GM04504 (cell line): ENCODE measurements around the gene NUDT3.
A peak's percentile ranks its signal among the peaks of the same experiment; 100 is the strongest.
"Not testable (repeated sequence)": the region's sequence is repeated elsewhere in the genome, so short reads cannot be mapped to it uniquely, and the experiment has no call there.

Source experiments
- DNase-seq: peaks from one replicate; pipeline ENCODE4 v3.0.0-alpha.2; 2012; ENCODE audit warnings: low read depth

NUDT3 gene

DNA sequence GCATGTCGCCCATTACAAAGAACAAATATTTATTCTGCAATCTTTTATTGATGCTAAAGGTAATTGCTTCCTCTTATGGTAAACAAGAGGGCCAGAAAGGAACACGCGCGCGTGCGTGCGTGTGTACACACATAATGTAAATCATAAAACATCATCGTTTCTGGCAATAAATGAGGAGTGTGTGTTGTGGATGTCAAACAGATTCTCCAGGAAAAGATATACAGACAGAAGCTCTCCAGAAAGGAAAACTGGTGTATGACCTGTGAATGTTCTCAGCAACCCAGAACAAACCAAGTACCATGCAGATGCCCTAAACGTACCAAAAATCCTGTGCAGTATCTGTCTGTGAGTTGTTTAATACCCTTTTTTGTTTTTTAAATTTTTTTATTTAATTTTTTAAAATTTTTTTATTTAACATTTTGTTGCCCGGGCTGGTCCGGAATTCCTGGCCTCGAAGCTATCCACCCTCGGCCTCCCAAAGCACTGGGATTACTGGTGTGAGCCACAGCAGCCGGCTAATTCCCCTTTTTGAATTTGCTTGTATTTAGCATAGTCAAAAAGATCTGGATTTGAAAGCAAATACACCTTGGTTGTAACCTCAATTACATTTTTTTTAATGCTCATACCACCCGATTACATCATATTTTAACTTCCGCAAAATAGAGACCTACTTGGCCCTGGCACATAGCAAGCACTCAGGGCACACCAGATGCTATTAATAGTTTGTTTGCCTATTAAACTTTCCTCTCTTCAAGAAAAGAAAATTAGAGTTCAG, 909 bp upstream of the NUDT3 start:
- no peak for DNase-seq

DNA sequence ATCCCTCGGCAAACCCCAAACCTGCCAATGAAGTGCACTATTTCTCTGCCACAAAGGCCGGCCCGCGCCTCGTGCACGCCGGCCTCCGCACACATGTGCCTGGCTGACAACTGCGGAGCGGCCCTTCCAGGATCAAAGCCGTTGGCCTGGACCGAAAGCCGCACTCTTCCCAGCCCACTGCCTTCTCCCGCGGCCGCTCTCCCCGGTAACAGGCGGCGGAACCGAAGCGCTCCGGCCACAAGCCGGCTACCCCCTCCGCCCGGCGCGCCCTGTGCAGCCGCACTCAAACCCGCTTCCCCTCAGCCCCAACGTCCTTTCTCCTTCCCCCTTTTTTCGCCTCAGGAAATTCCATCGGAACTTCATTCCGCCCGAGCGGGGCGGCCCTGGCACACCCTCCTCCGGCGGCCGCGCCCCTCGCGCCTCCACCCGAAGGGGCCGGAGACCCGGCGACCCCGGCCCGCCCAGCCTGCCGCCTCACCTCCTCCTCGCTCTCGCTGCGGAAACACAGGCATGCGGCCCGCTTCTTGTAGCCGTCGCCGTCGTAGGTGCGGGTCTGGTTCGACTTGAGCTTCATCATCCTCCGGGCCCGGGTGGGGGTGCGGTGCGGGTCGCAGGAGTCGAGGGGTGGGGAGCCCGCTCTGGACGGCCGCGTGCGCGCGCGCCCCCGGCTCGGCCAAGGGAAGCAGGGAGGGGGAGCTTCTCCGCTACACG, 528 bp downstream of the NUDT3 start:
- no peak for DNase-seq

DNA sequence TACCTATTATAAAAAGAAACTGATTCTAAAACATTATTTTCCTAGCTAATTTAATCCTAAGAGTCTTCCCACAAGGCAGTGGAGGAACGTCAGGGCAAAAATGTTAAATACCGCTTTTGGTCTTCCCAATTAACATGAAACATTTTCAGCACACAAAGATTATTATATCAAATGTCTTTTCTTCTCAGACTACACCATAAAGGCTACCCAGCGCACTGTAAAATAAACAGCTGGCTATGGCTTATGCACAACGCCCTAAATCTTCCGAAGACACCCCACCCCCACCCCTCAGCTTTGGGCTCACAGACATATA, 1.0 kb downstream of the NUDT3 start:
- DNase-seq: no peak

DNA sequence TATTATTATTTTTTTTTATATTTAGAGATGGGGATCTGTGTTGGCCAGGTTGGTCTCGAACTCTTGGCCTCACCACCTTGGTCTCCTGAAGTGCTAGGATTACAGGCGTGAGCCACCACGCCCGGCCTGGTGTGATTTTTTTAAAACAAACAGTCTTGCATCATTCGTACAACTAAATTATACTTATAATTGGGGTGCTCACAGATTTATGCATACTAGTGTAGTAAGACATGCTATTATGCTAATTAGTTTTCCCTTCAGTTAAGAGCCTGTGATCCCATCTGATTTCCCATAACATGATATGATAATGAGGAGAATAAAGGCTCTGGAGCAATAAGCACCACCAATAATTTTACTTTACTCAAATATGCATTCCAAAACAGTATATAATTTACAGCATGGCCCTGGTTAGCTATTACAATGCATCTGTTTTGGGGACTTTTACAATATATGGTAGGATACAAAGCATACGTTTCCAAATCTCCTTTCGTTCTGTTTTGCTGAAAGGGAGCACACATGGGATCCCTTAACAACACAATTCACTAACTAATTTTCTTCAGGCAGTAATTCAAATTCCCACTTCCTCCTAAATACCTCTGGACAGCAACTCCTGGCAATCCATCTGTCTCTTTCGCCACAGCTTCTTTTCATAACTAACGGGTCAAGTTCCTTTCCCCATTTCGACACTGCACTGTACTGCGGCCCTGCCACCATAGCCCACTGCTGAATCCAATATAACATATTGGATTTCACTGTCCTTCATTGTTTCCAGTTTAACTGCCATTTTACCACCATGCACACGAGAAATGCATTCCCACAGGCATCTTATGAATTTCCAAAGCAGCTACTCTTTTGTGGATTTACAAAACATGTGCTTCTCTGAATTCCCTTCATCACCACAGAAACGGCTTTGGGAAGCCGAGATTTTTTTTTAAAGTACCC, 1.7 kb downstream of the NUDT3 start:
- DNase-seq: peak; percentile 71

DNA sequence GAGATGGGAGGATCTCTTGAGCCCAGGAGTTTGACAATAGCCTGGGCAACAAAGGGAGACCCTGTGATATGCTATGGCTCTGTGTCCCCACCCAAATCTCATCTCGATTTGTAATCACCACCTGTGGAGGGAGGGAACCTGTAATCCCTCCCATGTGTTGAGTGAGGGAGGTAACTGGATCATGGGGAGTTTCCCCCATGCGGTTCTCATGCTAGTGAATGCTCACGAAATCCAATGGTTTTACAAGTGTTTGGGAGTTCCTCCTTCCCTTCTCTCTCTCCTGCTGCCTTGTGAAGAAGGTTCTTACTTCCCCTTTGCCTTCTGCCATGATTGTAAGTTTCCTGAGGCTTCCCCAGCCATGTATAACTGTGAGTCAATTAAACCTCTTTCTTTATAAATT, 3.4 kb downstream of the NUDT3 start:
- DNase-seq: no peak

DNA sequence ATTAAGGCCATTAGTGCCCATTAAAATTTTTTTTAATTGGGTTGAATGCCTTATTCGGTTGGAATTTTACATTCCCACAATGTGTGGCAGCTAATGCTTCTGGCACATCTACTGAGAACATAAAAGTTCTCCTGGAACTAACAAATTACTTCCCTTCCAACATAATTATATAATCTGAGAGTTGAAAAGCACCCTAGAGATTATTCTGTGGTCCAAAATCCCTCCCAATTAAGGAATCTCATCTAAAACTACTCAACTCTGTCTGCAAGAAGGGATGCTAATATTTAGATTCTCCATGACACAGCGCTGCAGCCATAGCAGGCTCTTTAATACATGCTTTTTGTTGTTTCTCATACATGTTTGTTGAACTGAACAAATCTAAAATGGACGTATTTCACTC, 4.0 kb downstream of the NUDT3 start:
- DNase-seq: no peak

DNA sequence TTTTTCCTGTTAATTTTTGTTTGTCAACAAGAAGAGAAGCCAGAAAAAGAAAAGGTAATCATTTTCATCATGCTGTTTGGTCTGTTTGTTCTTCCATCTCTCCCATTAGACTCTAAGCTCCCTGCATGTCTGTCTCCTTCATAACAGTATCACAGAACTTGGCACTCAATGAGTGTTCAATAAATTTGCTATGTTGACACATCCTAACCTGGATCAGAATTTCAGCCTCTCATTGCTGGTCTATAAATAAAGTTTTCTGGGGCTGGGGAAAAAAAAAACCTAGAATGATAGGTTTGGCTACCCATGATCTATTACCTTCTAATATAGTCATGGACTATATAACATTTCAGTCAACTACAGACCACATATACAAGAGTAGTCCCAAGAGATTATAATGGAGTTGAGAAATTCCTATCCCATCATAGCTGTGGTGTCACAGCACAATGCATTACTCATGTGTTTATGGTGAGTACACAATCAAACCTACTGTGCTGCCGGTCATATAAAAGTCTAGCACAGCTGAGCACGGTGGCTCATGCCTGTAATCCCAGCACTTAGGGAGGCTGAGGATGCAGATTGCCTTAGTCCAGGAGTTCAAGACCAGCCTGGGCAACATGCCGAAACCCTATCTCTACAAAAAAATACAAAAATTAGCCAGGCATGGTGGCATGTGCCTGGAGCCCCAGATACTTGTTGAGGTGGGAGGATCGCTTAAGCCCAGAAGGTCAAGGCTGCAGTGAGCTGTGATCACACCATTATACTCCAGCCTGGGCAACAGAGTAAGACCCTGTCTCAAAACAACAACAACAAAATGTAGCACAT, 5.9 kb downstream of the NUDT3 start:
- peak; percentile 77 for DNase-seq

DNA sequence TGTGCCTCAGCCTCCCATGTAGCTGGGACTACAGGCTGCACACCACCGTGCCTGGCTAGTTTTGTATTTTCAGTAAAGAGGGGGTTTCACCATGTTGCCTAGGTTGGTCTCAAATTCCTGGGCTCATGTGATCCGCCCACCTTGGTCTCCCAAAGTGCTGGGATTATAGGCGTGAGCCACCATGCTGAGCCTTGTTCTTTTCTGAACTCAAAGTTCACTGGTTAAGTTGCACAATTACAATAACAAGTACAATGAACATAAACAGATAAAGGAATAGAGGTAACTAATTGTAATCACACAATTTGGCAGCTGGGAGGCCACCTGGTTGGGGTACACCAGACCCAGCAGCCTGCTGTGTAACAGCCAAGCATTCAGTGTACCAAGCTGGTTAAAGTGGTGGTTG, 6.7 kb downstream of the NUDT3 start:
- no peak for DNase-seq

DNA sequence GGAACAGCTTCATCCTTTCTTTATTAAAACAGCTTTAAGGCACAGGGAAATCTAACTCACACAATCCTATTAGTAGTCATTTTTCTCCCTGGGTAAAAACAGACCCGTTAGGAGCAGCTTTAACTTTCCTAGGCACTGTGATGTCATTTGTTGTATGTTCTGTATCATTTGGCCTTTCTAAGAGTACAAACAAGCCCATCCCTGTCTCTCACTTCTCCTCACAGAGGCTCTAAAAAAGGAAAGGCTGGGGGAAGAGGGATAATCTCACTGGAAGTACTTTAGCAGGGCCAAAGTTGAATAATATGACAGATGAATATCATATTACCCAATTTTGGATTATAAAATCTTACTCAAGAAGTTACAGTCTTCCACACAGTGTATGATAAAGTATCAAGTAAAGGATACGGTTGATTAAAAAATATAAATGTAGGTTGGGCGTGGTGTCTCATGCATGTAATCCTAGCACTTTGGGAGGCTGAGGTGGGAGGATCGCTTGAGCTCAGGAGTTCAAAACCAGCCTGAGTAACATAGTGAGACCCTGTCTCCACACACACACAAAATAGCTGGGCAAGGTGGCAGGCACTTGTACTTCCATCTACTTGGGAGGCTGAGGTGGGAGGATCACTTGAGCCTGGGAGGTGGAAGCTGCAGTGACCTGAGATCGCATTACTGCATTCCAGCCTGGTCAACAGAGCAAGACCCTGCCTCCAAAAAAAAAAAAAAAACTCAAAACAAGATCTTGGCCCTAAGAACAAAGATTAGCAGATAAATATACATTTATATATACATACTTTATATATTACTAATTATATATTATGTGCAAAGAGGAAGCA, 7.9 kb downstream of the NUDT3 start:
- no peak for DNase-seq

DNA sequence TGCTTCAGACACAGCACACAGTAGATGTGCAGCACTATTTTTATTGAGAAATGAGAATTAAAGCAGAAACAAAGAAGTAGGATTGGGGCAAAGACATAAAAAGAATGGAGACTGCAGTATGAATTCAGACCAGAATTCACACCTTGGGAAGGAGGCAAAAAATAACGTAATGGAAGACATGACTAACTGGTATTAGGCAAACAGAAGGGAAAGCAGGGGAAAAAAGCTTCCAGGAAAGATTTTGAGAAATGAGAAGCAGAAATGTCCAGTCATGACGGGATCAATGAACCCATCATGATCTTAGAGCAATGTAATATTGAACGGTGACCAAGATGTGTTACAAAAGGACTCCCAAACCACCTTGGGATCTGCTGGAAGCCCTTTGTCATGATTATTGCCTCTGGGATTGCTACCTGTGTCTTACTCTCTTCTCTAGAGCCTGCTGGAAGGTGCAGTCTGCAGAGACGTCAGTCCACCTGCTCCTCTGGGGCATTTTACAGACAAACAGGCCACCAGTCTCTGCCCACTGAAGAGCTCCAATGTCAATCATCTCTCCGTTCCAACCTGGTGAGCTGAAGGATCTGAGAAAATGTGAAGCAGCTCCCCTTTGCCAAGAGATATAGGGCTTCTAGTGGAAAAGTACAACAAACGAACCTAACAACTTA, 8.7 kb downstream of the NUDT3 start:
- DNase-seq: no peak

DNA sequence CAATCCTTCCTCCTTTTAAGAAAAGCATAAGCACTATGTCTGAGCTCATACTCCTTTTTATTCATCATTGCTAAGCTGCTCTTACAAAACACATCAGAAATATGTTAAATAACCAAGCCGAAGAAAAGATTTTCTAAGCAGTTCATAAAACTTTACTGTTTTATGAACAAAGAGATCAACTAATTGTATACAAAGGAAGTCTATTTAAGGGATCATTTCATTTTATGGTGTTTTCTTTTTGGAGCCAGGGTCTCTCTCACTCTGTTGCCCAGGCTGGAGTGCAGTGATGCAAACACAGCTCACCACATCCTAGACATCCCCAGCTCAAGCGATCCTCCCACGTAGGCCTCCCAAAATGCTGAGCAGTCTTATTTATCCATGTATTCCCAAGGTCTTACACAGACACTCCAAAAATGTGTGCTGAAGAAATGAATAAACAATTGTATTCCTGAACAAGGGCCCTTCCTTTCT, 9.3 kb downstream of the NUDT3 start:
- no peak for DNase-seq

DNA sequence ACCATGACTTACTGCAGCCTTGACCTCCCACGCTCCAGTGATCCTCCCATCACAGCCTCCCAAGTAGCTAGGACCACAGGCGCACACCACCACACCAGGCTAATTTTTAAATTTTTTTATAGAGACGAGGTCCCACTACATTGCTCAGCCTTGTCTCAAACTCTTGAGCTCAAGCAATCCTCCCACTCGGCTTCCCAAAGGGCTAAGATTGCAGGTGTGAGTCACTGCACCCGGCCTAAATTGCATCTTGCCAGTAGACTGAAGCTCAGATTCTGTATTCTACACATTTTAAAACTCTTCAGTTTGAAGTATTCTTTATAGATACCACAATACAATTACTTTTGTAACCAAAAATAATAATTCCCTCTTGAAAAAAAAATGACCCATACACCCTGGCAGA, 11.4 kb downstream of the NUDT3 start:
- no peak for DNase-seq

DNA sequence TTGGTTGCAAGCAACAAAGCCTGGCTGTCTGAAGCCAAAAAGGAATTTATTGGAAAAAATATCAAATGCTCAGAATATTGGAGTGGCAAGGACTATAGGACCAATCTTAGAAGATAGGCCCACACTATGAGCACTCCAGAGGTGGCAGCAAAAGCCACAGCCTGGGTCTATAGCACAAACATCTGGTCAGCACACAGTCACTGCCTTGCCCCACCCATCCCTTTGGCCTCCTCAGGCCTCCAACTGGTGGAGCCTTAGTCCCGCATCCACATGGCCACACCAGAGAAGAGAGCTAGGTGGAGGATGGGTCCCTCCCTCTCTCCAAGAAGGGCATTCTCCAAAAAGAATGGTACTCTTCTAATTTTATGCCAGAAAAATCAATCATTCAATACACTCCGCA, 14.0 kb downstream of the NUDT3 start:
- no peak for DNase-seq

DNA sequence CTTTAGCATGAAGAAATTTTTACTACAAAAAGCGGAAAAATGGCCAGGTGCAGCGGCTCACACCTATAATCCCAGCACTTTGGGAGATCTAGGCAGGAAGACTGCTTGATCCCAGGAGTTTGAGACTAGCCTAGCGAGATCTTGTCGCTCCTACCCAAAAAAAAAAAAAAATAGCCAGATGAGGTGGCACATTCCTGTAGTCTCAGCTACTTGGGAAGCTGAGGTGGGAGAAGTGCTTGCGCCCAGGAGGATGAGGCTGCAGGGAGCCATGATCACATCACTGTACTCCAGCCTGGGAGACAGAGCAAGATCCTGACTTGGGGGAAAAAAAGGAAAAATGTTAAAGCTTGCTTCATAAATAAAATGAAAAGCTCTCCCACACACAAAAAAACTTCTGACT, 14.5 kb downstream of the NUDT3 start:
- no peak for DNase-seq

DNA sequence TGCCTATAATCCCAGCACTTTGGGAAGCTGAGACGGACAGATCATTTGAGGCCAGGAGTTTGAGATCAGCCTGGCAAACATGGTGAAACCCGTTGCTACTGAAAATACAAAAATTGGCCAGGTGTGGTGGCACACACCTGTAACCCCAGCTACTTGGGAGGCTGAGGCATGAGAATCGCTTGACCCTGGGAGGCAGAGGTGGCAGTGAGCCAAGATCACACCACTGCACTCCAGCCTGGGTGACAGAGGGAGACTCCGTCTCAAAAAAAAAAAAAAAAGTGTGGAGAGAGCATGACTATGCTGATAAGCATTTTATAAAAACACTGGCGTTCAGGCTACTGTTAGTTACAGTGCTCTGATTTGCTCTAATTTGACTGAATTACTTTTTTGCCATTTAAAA, 14.9 kb downstream of the NUDT3 start:
- not testable (repeated sequence) for DNase-seq

DNA sequence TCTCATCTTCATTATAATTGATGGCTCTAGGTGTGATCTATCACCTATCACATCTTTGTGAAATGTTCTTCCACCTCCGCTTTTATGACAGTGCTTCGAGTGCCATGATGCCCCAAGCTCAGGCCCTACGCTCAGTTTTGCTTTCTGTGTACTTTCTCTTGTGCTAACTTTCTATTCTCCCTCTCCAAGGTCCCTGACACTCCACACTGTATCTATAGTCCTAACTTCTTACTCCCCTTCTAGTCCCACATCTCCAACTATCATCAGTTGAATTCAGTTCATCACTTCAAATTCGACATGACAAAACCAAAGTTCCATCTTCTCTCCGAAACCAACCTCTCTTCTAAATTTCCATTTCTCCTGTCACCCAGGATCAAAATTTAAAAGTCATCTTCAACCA, 16.6 kb downstream of the NUDT3 start:
- no peak for DNase-seq

DNA sequence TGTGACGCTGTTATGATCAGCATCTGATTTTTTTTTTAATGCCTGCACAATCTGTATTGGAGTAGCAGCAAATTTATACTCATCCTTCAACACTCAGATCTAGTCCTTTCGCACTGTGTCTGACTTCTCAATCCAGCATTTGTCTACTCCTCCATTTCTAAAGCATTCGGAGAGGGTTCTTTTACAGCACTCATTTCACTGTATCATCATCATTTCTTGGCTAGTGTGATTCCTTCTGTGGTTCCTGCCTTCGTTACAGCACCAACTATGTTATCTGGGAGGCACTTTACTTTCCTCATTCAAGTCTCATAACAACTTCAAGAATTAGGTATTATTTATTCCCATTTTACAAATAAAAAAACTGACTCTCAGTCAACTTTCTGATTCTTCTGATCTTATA, 18.0 kb downstream of the NUDT3 start:
- DNase-seq: no peak

DNA sequence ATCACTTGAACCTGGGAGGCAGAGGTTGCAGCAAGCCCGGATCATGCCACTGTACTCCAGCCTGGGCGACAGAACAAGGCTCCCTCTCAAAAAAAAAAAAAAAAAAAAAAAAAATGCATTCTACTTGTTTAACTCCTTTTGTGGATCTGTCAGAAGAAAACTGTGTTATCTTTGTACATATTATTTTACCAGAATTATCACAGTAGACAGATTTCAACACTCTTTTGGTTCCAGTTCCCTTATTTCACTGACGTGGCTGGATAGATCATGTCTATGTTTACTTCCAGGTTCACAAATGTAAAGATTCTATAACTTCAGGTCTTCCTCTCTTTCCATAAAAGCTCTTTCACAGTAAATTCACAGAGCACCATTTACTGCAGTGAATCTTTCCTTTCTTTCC, 18.4 kb downstream of the NUDT3 start:
- DNase-seq: no peak

DNA sequence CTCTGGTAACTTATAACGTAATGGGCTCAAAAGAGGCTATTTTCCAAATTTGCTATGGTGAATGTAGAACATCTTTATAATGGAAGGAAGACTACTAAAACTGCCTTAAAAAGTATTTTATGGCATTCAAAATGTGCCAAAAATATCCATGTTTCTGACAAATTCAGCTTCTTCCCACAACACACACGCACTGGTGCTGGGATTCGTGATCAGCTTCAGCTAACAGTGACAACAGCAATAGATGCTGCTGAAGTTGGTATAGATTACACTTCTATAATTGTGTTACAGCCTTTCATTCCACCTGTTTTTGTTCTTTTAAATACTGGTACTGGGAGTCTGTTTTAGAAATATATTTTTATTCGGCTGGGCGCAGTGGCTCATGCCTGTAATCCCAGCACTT, 19.0 kb downstream of the NUDT3 start:
- DNase-seq: no peak

DNA sequence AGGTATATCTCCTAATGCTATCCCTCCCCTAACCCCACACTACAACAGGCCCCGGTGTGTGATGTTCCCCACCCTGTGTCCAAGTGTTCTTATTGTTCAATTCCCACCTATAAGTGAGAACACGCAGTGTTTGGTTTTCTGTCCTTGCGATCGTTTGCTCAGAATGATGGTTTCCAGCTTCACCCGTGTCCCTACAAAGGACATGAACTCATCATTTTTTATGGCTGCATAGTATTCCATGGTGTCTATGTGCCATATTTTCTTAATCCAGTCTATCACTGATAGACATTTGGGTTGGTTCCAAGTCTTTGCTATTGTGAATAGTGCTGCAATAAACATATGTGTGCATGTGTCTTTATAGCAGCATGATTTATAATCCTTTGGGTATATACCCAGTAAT, 20.6 kb downstream of the NUDT3 start:
- not testable (repeated sequence) for DNase-seq
